Stimulated activated CD4-positive, alpha-beta T cell treated with anti-CD3 and anti-CD28 coated beads, Interleukin-1b, Interleukin-23, amount 100 ng/mL, for 24 hours (primary cell): ENCODE measurements around the gene PCSK2.

Experiments
- DNase-seq, 4 experiments: peaks; one replicate each; pipeline ENCODE4 v3.0.0-alpha.2; 2020; ENCODE audit warnings: low read depth in 4 of 4, low spot score in 1 of 4

The PCSK2 gene

DNA sequence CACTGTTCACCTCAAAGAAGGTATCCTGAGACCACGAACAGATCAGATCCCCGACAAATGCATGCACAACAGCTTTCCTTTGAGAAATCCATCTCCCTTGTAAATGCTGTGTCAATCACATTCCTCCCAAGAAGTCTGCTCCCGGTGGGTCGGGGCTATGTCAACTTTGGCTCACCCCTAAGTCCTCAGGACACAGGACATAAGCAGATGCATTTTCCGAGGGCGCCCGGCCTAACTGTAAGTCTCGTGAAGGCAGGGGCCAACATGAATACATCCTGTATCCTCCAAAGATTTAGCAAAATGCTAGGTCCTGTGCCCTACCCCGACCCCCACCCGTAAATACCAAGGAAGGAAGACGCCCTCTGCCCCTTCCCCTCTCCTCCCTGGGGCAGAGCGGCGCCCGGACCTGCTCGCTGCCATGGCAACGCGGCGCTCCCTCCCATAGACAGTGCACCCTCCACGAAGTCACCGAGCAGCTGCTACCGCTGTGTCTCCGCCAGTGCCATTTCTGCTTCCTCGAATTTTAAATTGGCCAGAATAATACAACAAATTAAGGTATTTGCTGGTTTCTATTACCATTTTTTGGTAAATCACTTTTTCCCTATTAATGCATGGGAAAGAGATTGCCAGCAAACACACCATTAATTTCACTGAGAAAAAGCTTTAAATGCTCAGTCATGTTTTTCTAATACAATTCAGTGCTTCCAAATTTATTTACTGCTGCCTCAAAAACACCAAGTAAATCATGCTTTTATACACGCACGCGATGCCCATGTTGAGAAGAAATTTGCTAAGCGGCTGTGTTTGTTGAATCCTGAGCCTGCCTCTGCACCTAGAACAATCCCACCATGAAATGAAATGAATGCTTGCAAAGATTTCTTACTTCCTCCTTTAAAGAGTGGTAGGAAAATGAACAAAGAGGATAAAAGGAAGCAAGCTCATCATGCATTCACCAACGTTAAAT is 100.6 kb downstream of the PCSK2 start:
- DNase-seq = no peak

DNA sequence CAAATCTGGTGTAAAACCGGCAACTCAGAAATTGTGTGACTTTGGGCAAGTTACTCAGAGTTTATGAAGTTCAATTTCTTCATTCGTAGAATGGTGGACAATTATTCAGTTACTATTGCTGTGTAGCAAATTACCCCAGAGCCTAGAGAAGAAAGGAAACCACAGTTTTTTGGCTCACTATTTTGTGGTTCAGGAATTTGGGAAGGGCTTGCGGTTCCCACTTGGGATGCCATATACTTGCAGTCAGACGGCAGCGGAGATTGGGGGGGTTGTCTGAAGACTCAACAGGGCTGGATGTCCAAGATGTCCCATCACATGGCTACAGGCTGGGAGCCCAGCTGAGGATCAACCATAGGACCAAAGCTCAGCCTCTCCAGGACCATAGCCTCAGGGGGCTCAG is 108.1 kb downstream of the PCSK2 start:
- DNase-seq = no peak

DNA sequence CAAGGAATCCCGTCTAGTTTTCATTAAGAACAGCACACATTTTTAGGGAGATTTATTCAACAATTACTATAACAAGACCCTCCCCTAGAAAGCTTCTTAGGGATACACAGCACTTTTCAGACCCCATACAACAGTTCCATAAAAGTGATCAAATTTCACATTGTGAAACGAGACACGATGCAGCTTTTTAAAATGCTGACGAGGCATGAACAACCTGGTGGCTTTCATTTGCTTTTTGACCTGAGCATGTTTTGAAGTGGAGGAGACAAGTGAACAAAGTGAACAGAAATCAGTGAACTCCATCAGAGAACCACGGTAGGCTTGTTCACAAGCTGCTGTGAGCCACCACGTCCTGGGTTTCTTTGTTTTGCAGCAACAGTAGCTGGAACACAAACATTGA is 112.2 kb downstream of the PCSK2 start:
- no peak for DNase-seq

DNA sequence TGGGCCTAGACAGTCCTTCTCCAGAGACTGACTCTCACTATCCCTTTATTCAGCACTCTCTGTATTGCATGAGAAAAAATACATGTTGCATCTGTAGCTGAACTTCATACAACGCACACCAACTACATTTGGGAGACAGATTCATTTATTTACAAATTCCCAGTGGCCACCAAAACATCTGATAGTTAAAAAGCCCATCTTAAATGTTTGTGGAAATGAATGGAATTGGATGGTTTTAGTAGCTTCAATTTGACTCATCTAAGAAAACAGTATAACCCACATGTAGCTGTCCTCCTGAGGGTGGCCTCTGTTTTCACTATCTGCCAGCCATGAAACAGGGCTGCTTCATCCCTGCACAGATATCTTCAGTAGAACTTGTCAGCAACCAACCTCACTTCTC is 116.3 kb downstream of the PCSK2 start:
- no peak for DNase-seq

DNA sequence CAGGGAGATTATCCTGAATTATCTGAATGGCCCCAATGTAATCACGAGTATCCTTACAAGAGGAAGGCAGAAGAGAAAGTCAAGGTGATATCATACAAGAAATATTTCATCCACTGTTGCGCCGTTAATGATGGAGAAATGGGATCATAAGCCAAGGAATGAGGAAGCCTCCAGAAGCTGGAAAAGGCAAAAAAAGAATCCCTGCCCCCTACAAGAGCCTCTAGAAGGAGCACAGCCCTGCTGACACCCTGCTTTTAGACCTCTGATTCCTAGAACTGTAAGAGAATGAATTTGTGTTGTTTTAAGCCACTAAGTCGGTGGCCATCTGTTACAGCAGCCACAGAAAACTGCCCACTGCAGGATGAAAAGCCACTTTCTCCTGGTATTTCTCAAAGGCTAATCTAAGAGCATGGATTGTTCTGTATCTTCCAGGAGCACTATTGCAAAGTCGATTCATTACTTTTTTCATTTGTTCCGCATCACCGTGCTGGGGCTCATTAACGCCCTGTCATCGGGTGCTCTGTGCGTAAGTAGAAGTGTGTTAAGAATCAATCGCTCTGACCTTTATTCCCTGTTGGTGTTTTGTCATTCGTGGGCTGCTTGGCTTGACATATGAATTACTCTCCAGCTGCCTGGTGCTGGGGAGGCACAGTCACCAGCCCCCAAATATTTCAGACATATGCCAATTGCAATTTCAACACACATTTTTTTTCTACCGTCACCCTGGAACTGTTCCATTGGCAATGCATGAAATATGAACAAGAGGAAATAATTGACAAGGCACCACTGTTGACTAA is 117.0 kb downstream of the PCSK2 start:
- DNase-seq = no peak

DNA sequence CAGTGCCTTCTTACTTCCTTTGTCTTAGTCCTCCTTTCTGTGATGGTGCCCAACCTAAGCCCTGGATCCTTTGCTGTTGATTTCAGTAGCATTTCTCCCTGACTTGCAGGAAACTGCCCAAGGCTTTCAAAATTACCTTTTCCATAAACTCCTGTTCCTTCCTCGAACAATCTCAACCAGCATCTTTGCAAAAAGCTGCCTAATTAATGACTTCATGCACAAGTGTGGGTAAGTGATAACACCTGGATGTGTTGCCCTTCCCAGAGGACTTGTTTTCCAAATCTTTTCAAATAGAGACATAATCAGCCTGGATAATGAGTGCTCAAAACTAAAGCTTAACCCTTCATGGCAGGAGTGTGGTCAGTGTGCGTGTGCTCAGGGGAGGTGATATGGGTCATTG is 118.0 kb downstream of the PCSK2 start:
- no peak for DNase-seq

DNA sequence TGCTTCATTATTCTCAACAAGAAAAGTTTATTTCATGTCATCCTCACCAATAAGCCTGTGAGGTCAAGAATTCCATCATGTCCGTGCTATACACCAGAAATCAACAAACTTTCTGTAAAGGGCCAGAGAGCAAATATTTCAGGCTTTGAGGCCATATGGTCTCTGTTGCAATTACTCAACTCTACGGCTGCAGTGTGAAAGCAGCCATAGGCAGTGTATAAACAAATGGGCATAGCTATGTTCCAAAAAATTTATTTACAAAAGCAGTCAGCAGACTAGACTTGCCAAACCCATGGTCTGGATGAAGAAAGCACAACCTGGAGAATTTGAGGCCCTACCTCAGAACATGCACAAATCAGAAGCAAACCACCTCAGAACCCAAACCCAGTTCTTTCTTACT is 118.5 kb downstream of the PCSK2 start:
- DNase-seq = no peak

DNA sequence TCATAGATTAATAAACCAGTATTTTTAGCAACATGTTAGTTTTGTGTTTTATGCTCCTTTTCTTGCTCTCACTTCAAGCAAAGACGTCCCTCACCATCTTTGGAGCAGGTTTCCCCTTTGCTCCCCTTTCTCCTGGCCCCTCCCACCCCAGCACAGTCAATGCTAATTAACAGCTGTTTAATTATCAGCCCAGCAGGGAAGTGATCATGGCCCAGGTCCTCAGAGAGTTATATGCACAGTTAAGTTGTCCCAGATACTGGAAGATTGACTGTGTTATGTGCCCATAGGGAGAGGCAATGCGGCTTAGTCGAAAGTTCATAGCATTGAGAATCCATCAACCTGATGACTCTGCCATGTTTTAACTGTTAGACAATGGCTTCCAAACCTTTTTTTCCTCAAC is 123.5 kb downstream of the PCSK2 start:
- no peak for DNase-seq

DNA sequence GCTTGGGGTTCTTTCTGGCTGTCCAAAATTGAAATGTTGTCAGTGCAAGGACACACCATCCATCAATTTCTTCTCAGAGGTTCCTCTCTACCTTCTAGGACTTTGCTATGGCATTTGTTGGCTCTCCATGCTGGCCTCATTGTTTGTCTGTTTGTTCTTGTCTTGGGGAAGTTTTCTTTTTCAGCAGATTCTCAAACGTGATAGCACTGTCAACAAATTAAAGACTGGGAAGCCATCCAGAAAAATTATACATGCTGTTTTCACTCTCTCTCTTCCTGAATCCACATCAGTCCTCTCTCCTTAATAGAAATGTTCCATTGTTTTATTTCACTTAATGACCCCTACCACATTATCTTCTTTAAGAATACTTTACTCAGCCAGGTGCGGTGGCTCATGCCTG is 130.4 kb downstream of the PCSK2 start:
- DNase-seq = no peak

DNA sequence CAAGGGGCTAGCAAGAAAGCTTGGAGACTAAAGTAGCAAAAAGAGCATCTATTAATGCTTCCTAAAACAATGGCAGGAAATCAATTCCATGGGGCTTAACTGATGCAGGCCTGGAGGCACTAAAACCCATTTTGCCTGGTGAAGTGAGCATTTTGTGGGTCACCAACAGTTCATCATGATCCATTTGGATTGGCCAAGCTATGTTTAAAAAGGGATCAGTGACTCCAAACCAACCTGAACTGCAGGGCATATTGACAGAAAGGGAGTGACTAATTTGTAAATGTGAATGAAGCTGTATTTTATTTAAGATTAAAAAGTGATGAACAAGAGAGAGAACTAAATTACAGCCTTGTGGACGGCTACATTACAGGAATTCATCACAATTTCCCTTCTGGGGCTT is 132.0 kb downstream of the PCSK2 start:
- no peak for DNase-seq

DNA sequence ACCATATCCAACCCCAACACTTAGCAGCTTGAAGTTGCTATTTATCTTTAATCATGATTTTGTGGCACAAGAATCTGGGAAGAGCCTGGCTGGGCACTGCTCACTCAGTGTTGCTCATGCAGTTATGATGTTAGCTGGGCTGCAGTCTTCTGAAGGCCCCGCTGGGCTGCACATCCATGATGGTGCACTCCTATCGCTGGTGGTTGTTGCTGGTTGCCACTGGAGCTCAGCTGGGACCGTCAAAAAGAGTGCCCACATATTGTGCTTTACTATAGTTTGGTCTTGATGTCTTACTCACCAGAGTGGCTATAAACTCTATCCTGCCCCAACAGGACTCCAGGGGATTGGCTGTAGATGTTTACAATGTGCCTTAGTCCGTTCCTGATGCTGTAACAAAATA is 137.8 kb downstream of the PCSK2 start:
- no peak for DNase-seq

DNA sequence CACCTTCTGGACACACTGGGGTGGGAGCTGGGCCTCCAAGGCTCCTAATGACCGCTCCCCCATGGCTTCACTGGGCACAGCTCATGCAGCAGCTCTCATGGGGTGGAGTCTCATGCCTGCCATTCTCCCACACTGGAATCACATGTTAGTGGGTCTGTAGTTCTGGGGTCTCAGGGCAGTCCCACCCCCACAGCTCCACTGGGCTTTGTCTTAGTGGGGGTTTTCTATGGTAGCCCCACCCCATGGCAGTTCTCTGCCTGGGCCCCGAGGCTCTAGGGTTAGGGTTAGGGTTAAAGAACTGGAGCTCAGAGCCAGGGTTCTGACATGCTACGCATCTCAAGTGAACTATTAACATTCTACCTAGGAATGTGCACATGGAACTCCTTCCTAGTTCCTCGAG is 139.0 kb downstream of the PCSK2 start:
- DNase-seq = no peak

DNA sequence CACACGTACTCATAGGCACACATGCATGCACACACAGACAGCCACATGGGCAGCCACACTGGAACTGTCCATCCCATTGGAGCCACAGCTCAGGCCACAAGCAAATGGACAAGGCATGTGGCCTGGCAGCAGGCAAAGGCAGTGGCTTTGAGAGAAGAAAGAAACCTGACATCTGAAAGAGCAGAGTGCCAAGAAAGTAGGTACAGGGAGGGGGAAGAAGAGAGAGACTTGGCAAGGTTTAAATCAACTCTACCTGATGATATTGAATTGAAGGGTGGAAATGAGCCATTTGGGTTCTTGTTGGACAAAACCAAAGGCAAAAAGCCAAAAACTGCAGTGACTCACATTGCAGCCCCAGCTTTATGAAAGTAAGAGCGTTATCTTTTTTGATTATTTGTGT is 142.7 kb downstream of the PCSK2 start:
- DNase-seq = no peak

DNA sequence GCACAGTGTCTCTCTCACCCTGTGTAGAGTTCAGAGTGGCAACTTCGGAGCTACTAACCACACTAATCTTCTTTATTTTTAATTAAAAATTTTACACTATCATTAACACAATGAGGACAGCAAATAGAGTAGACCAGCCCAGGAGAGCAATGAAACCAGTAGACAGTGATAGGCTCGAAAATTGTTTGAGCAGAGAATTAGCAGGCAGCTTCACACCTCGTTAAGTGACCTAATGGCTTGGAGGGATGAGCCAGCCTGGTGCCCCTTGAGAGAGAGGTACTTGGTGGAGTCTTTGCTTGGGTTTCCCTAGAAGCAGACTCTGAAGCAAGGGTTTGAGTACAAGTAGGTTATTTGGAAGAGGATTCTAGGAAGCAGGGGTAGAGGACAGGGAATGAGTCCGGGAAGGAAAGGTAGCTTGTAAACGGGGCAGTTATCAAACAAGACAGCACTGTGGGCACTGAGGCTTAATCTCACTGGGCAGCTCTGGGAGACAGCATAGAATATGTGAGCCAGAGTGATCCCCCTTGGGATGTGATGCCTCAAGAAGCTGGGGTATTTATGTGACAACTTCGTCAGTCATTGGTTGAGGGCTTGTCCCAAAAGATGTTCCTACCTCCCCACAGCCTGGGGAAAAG is 146.1 kb downstream of the PCSK2 start:
- DNase-seq = no peak

DNA sequence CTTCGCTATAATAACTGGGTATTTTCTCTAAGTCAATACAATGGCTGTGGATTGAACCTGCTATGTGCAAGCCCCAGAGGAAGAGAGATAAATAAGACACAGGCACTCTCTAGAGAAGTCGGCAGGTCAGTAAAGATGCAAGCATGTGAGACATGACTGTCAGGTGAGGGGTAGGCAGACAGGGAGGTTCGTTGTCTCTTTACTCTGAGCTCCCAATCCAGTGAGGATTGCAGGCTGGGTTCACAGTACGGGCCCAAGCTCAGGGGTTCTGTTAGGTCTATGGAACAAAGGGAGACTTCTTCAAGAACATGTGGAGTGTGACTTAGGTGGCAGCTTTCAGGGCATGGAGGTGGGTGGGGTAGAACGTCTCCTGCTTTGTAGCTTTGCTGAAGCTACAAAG is 147.2 kb downstream of the PCSK2 start:
- DNase-seq = no peak

DNA sequence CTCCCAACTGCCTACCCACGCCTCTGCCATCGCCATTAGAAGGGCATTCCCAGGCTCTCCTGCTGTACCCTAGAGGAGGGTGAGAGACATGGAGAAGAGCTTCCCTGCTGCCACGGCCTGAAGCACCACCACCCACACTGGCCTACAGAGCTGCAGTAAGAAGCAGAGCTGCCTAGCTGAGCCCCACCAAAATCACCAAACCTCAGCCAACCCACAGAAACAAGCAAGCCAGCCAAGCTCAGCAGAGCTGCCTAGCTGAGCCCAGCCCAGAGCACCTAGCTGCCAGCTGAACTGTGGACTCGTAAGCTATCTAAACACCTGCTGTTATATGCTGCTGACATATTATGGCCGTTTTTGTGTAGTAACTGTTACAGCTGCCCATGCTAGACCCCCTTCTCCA is 149.2 kb downstream of the PCSK2 start:
- no peak for DNase-seq

DNA sequence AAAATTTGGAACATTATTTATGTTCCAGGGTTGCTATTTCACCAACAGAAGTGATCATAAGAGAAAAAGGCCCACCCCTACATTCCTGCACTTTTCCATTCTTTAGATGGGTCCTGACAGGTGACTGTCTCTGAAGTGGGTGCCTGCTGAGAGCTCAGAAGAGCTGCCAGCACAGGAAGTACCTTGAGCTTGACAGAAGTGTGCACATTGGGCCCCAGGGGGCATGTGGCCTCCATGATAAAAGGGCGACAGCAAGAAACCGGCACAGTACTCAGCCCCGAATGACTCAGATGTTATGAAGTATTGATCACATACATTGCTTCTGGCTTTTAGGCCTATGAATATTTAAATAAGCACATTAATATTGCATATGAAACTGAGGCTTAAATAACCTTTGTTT is 150.4 kb downstream of the PCSK2 start:
- DNase-seq = no peak

DNA sequence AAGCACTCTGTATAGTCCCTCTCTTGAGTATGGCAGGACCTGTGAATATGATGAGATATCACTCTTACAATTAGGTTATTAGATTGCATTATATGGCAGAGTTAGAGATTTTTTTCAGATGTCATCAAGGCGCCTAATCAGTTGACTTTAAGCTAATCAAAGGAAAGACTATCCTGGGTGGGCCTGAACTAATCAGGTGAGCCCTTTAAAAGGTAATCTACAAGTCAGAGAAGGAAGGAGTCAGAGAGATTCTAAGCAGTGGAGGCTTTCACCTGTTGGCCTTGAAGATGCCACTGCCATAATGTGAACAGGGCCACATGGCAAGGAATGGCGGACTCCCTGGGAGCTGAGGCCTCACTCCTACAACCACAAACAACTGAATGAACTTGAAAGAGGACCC is 152.8 kb downstream of the PCSK2 start:
- no peak for DNase-seq

DNA sequence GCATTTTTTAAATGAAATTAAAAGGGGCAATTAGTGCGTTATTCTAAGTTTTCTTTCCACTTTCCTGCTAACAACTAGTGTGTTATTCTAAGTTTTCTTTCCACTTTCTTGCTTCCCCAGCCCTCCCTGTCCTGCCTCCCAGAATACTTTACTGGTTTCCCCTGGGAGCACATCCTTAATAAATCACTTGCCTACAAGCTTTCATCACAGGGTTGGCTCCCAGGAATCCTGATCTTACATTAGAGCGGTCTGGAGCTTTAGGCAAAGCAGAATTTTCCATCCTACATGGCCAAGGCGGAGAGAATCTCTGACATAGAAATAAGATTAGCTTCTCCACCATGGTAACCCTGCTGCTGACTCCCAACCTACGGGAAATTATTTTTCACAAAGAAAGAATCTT is 154.0 kb downstream of the PCSK2 start:
- no peak for DNase-seq

DNA sequence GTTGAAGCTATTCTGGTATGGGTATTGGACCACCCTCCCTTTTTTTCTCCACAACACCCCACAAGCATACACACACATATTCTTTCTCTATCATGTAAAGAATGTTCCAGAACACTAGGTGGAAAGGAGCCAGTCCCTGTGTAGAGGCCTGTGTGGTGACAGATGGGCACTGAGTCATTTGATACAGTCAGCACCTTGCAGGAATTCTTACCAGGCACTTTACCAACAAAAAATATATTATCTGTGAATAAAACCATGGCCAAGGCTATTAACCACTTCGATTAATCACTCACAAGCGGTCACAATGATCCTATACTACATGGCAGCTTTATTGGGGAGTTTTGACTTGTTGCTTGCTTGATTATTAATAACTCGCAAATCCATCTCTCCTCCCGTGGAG is 154.9 kb downstream of the PCSK2 start:
- no peak for DNase-seq

DNA sequence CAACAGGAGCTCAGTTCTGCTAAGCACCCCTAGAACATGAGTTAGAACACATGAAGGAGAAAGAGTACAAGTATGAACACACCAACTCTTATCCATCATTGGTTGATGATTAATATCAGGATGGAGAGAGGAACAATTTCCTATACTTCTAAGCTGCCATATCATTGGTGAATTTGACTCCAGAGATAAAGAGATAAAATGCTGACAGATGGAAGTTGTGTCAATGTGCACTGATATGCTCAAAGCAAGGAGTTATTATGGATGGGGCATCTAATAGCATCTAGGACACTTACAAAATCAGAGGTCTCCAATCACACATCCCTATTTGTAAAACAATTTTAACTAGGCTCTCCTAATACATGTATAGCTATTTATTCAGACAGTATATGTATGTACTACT is 159.0 kb downstream of the PCSK2 start:
- no peak for DNase-seq

DNA sequence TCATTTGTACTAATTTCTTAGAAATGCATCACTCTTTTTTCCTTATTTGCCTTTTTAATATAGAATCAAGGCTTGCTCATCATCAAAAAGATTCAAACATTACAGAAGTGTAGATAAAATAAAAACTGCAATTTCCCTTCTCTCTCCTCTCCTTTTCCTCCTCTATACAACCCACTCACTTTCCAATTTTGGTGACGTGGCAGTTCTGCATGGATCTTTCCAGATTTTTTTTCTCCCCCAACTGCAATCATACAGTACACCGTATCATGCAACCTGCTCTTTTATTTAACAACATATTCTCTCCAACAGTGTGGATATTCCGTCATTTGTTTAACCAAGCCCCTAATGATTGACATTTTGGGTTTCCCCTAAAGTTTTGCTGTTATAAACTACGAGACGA is 163.8 kb downstream of the PCSK2 start:
- DNase-seq = no peak
